Mesothelial cell of epicardium (in vitro differentiated cells): ENCODE results near the gene KLHDC4. TPM values are rescaled to one million over a fixed set of nuclear protein-coding genes. Genes with fewer than 3 reads are reported as not detected.
A peak's percentile ranks its signal among the peaks of the same experiment; 100 is the strongest.
"Not testable (repeated sequence)": the region's sequence is repeated elsewhere in the genome, so short reads cannot be mapped to it uniquely, and the experiment has no call there.

Experiments used
- DNase-seq, 2 experiments: peaks; one replicate each; pipeline ENCODE4 v3.0.0; 2021; ENCODE audit warnings: low spot score in 2 of 2; ENCODE audit not compliant: unreplicated experiment in 2 of 2
- H3K27ac Mint-ChIP-seq: 2 replicates; pipeline ENCODE4 v1.8.0; 2021; ENCODE audit warnings: mixed read lengths
- H3K27me3 Mint-ChIP-seq: 2 replicates; pipeline ENCODE4 v1.8.0; 2021; ENCODE audit warnings: low read depth, mixed read lengths
- H3K36me3 Mint-ChIP-seq: 2 replicates; pipeline ENCODE4 v1.8.0; 2021; ENCODE audit warnings: mixed read lengths
- H3K4me1 Mint-ChIP-seq: 2 replicates; pipeline ENCODE4 v1.8.0; 2021; ENCODE audit warnings: mixed read lengths
- H3K4me3 Mint-ChIP-seq: 2 replicates; pipeline ENCODE4 v1.8.0; 2021; ENCODE audit warnings: mild to moderate bottlenecking, moderate library complexity, mixed read lengths
- H3K9me3 Mint-ChIP-seq: 2 replicates; pipeline ENCODE4 v1.8.0; 2021; ENCODE audit warnings: mixed read lengths
- CTCF ChIP-seq: fragments of 200-600 bp; sonication (generic); IDR thresholded peaks from one replicate; pipeline ENCODE4 v1.5.0; 2021; ENCODE audit warnings: antibody characterized with exemption; ENCODE audit not compliant: unreplicated experiment
- total RNA-seq: library from RNA; stranded (reverse); gene quantifications from 3 replicates; pipeline ENCODE4 v1.2.1, GENCODE V29; 2021

The KLHDC4 gene
- 49.7 to 52.7 TPM (median 52.3 TPM) in 3 replicates for total RNA-seq

GRCh38 chr16:87765776-87766484 is at the start of gene KLHDC4:
Gene KLHDC4 (minus strand): TSS chr16:87765986. CDS start chr16:87765890, 96 bp downstream.
- Mint-ChIP-seq H3K27me3 (no peaks in the 10 kb centered on the region), H3K4me3 (peak within 1 kb of the TSS; percentile 100), H3K4me1 (peaks cover 18% of the 10 kb centered on the region), H3K27ac (peak within 1 kb of the TSS; percentile 99), H3K36me3 (peaks cover 10% of the 10 kb centered on the region), H3K9me3 (no peaks in the 10 kb centered on the region)
- DNase-seq, result peak; percentile 78 to 91
- no peak for TF ChIP-seq CTCF

GRCh38 chr16:87815567-87815966 is 49.8 kb upstream of the KLHDC4 start:
- H3K4me1 Mint-ChIP-seq, result peaks cover 12% of the 10 kb centered on the region
- no peaks in the 10 kb centered on the region for H3K27me3 Mint-ChIP-seq
- no peak for TF ChIP-seq CTCF
- DNase-seq, result no peak
- no peak overlapping the region for H3K4me3 Mint-ChIP-seq
- no peaks in the 10 kb centered on the region for H3K36me3 Mint-ChIP-seq
- no peaks in the 10 kb centered on the region for H3K9me3 Mint-ChIP-seq
- H3K27ac Mint-ChIP-seq, result no peak overlapping the region

- Mint-ChIP-seq H3K4me1 (peaks cover 12% of the 10 kb centered on the region), H3K9me3 (no peaks in the 10 kb centered on the region), H3K27ac (peak overlapping the region; percentile 13), H3K36me3 (no peaks in the 10 kb centered on the region), H3K4me3 (no peak overlapping the region), H3K27me3 (peaks cover 2% of the 10 kb centered on the region)
- TF ChIP-seq CTCF, result no peak
- no peak for DNase-seq
Observed at GRCh38 chr16:87812200-87812656, 46.4 kb upstream of the KLHDC4 start.

- not testable (repeated sequence) for H3K27me3 Mint-ChIP-seq, H3K36me3 Mint-ChIP-seq, H3K9me3 Mint-ChIP-seq, DNase-seq, H3K27ac Mint-ChIP-seq, H3K4me3 Mint-ChIP-seq
- peaks cover 19% of the 10 kb centered on the region for H3K4me1 Mint-ChIP-seq
Observed at GRCh38 chr16:87811454-87811853, 45.7 kb upstream of the KLHDC4 start.

- no peak overlapping the region for H3K27ac Mint-ChIP-seq
- no peaks in the 10 kb centered on the region for H3K36me3 Mint-ChIP-seq
- no peak for TF ChIP-seq CTCF
- DNase-seq, result no peak
- H3K4me1 Mint-ChIP-seq, result peaks cover 26% of the 10 kb centered on the region
- peaks cover 2% of the 10 kb centered on the region for H3K27me3 Mint-ChIP-seq
- H3K4me3 Mint-ChIP-seq, result no peak overlapping the region
- H3K9me3 Mint-ChIP-seq, result no peaks in the 10 kb centered on the region
Observed at GRCh38 chr16:87809150-87809902, 43.5 kb upstream of the KLHDC4 start.

- DNase-seq, result no peak
- Mint-ChIP-seq H3K4me3 (no peak overlapping the region), H3K27ac (no peak overlapping the region), H3K9me3 (no peaks in the 10 kb centered on the region), H3K27me3 (peaks cover 2% of the 10 kb centered on the region), H3K4me1 (peaks cover 26% of the 10 kb centered on the region), H3K36me3 (no peaks in the 10 kb centered on the region)
- no peak for TF ChIP-seq CTCF
Observed at GRCh38 chr16:87808108-87808507, 42.3 kb upstream of the KLHDC4 start.
